Chondrocyte (in vitro differentiated cells): Measurements from ENCODE around the gene GNB1L. TPM values are rescaled to one million over a fixed set of nuclear protein-coding genes. Genes with fewer than 3 reads are reported as not detected.

Source experiments
- DNase-seq: peaks from one replicate; pipeline ENCODE4 v3.0.0; 2021; ENCODE audit warnings: mixed read lengths, low spot score
- H3K27ac Mint-ChIP-seq: one replicate; pipeline ENCODE4 v1.8.0; 2021; ENCODE audit warnings: mild to moderate bottlenecking, moderate library complexity, mixed read lengths; ENCODE audit not compliant: unreplicated experiment
- H3K27me3 Mint-ChIP-seq: 2 replicates; pipeline ENCODE4 v1.8.0; 2021; ENCODE audit warnings: low read depth, mixed read lengths
- H3K36me3 Mint-ChIP-seq: 2 replicates; pipeline ENCODE4 v1.8.0; 2021; ENCODE audit warnings: low read depth, mixed read lengths
- H3K4me1 Mint-ChIP-seq: 2 replicates; pipeline ENCODE4 v1.8.0; 2021; ENCODE audit warnings: low read depth, mild to moderate bottlenecking, mixed read lengths
- H3K4me3 Mint-ChIP-seq: one replicate; pipeline ENCODE4 v1.8.0; 2021; ENCODE audit warnings: mild to moderate bottlenecking, moderate library complexity, mixed read lengths; ENCODE audit not compliant: unreplicated experiment
- H3K9me3 Mint-ChIP-seq: 2 replicates; pipeline ENCODE4 v1.8.0; 2021; ENCODE audit warnings: low read depth, mixed read lengths
- total RNA-seq: library from RNA; stranded (reverse); gene quantifications from 3 replicates; pipeline ENCODE4 v1.2.1, GENCODE V29; 2021
- TF ChIP-seq, protein P1 (sequence below): fragments of 200-600 bp; sonication (generic); IDR thresholded peaks from 2 replicates; pipeline ENCODE4 v1.5.0; 2021; ENCODE audit warnings: antibody characterized with exemption, mild to moderate bottlenecking, moderate library complexity

The GNB1L gene
- total RNA-seq, 1 donor from 2014 or later, result 5.3 TPM

DNA sequence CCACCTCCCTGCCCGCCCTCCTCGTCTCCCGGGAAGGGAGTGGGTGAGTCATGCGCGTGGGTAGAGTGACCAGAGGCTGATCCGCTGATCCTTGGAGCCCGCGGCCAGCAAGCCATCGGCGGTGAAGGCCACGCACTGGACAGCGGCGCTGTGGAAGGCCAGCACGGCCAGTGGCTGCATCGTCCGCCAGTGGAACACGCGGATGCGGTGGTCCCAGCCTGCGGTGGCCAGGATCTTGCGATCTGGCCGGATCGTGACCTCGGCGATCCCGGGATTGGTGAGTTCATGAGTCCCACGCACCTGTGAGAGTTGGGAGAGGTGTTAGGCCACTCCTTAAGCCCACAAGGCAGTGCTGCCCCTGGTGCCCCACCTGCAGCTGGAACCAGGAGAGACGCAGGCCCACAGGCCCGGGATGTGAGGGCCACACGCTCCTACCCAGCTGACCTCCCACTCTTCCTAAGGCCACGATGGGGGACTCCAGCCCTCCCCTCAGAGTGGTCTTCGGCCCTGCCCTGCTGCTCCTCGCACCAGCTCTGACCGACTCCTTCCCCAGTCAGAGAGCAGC is 65.9 kb downstream of the GNB1L start:
- no peaks in the 10 kb centered on the region for H3K4me1 Mint-ChIP-seq
- TF ChIP-seq, protein P1, sequence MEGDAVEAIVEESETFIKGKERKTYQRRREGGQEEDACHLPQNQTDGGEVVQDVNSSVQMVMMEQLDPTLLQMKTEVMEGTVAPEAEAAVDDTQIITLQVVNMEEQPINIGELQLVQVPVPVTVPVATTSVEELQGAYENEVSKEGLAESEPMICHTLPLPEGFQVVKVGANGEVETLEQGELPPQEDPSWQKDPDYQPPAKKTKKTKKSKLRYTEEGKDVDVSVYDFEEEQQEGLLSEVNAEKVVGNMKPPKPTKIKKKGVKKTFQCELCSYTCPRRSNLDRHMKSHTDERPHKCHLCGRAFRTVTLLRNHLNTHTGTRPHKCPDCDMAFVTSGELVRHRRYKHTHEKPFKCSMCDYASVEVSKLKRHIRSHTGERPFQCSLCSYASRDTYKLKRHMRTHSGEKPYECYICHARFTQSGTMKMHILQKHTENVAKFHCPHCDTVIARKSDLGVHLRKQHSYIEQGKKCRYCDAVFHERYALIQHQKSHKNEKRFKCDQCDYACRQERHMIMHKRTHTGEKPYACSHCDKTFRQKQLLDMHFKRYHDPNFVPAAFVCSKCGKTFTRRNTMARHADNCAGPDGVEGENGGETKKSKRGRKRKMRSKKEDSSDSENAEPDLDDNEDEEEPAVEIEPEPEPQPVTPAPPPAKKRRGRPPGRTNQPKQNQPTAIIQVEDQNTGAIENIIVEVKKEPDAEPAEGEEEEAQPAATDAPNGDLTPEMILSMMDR, result no peak
- peaks cover 31% of the 10 kb centered on the region for H3K9me3 Mint-ChIP-seq
- DNase-seq, result peak; percentile 79
- no peak overlapping the region for H3K4me3 Mint-ChIP-seq
- H3K36me3 Mint-ChIP-seq, result peaks cover 16% of the 10 kb centered on the region
- H3K27me3 Mint-ChIP-seq, result no peaks in the 10 kb centered on the region
- no peak overlapping the region for H3K27ac Mint-ChIP-seq

DNA sequence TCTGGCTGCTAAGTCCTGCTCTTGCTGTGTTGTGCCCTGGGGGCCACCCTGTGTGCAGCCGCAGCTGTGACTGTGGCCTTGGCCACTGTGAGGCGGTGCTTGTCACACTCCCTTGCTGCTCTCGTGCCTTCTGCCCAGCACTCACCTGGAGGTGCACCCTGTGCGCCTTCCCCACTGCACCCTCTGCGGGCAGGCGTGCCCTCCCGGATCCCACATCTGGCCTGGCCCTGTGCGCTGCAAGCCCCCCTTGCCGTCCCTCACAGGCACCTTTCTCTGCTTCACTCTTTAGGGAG is 66.9 kb downstream of the GNB1L start:
- H3K36me3 Mint-ChIP-seq, result peaks cover 16% of the 10 kb centered on the region
- H3K4me1 Mint-ChIP-seq, result no peaks in the 10 kb centered on the region
- no peaks in the 10 kb centered on the region for H3K27me3 Mint-ChIP-seq
- no peak for DNase-seq
- H3K9me3 Mint-ChIP-seq, result peaks cover 23% of the 10 kb centered on the region
- no peak overlapping the region for H3K27ac Mint-ChIP-seq
- H3K4me3 Mint-ChIP-seq, result no peak overlapping the region
- TF ChIP-seq, protein P1, result no peak

DNA sequence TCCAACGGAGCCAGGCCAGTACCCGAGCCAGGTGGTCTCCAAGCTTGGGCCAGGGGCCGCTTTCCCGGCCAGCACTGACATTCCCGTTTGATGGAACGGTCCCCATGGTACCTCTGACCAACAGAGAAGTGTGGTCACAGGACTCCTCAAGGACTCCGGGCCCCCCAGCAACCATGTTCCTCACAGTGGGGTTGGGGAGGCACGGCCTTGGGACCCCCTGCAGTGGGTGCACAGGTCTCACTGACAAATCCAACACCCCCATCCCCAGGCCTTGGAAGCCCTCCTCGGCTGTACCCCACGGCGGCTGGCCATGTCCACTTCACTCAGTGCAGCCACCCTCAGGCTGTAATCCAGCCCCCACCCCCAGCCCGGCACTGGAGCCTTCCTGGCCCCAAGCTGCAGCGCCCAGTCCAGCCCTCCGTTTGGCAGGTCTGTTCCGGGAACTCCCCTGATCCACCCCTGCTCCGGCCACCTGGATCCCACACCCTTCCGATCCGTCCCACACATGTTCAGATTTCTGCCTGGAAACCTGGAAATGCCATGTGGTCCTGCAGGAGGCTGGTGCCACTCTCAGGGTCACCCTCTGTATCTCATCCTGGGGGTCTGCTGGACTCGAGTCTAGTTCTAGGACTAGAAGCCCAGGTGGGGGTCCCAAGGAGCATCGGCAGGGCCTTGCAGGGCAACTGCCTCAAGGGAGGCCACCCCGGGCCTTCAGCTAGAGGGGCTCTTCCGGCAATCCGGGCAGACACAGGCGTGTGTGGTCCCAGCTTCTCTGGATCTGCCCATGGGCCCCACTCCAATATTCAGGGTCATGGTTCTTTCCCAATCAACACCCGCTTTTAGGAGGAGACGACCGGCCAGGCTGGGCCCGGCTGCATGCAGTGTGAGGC is 67.5 kb downstream of the GNB1L start:
- peaks cover 22% of the 10 kb centered on the region for H3K9me3 Mint-ChIP-seq
- H3K27me3 Mint-ChIP-seq, result no peaks in the 10 kb centered on the region
- peaks cover 15% of the 10 kb centered on the region for H3K36me3 Mint-ChIP-seq
- peak; percentile 84 for DNase-seq
- TF ChIP-seq, protein P1, result no peak
- no peaks in the 10 kb centered on the region for H3K4me1 Mint-ChIP-seq
- no peak overlapping the region for H3K27ac Mint-ChIP-seq
- no peak overlapping the region for H3K4me3 Mint-ChIP-seq

DNA sequence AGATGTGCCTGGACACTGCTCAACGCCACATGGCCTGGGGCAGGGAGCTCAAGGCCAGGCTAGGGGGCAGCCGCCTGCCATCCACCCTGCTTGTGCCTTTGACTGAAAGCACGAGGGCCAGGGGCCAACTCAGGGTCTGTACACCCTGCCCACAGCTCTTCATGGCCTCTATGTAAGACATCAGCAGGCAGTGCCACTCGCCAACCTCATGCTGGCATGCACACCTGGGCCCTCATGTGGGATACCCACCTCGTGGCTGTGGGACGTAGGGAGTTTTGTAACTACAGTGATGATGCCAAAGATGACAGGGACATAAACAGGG is 68.4 kb downstream of the GNB1L start:
- peak; percentile 80 for DNase-seq
- H3K4me1 Mint-ChIP-seq, result no peaks in the 10 kb centered on the region
- no peak overlapping the region for H3K27ac Mint-ChIP-seq
- no peaks in the 10 kb centered on the region for H3K27me3 Mint-ChIP-seq
- peaks cover 5% of the 10 kb centered on the region for H3K36me3 Mint-ChIP-seq
- TF ChIP-seq, protein P1, result no peak
- peaks cover 12% of the 10 kb centered on the region for H3K9me3 Mint-ChIP-seq
- H3K4me3 Mint-ChIP-seq, result no peak overlapping the region

DNA sequence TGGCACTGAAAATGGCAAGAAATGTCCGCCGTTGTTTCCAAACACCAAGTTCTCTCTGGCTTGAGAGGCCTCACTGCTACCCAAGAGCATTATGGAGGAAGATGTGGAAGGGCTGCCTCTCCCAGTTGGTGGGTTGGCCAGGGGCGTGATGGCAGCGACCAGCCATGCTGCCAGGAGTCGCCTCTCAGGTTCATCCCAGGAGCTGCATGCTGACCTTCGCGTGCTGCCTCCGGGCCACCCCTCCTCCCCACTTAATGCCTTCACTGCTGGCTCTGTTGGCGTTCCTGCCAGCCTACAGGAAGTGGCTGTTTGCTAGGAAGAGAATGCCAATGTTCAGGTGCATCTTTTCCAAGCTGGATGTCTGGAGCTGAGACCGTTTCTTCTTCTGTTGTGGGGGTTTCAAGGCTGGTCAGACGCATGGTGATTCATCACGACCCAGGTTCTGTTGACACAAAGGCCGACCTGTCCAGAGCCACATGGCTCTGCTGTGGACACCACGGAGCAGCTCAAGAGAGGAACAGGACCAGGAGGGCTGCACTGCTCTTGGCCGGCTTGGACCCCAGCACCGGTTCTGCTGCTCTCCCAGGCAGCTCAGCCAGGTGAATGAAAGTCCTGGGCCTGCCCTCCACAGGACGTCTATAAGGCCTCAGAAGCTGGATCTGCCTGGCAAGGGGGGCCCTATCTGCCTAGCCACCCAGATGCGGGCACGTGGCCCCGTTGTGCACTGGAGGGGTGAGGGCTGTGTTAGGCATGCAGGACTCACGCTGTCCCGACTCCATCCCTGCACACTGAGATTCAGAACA is 69.0 kb downstream of the GNB1L start:
- Mint-ChIP-seq H3K36me3 (peaks cover 5% of the 10 kb centered on the region), H3K4me3 (no peak overlapping the region), H3K4me1 (no peaks in the 10 kb centered on the region), H3K27me3 (no peaks in the 10 kb centered on the region), H3K9me3 (peaks cover 12% of the 10 kb centered on the region), H3K27ac (no peak overlapping the region)
- TF ChIP-seq, protein P1, result no peak
- DNase-seq, result peak; percentile 67
